Left ventricle myocardium inferior (tissue), 1 donor: Measurements from ENCODE around the gene RUFY3. TPM values are rescaled to one million over a fixed set of nuclear protein-coding genes. Genes with fewer than 3 reads are reported as not detected.

Source experiments
- DNase-seq: peaks from one replicate; pipeline ENCODE4 v3.0.0-alpha.2; 2020
- H3K27ac ChIP-seq: fragments of 200-600 bp; replicated peaks from 2 replicates; pipeline ENCODE4 v1.8.0; 2021
- H3K27me3 ChIP-seq: fragments of 200-600 bp; 2 replicates; pipeline ENCODE4 v1.8.0; 2021; ENCODE audit warnings: low read depth
- H3K36me3 ChIP-seq: fragments of 200-600 bp; 2 replicates; pipeline ENCODE4 v1.8.0; 2021
- H3K4me1 ChIP-seq: fragments of 200-600 bp; 2 replicates; pipeline ENCODE4 v1.8.0; 2021
- H3K4me3 ChIP-seq: fragments of 200-600 bp; 2 replicates; pipeline ENCODE4 v1.8.0; 2021; ENCODE audit warnings: mild to moderate bottlenecking, moderate library complexity
- H3K9me3 ChIP-seq: fragments of 200-600 bp; replicated peaks from 2 replicates; pipeline ENCODE4 v1.8.0; 2021
- intact Hi-C: fragments of 100-400 bp; cut with micrococcal nuclease; formaldehyde crosslinking; loops from one replicate; pipeline ENCODE4 v1.11.0; 2022
- total RNA-seq: library from RNA; stranded (reverse); fragmentation: NEBNext Ultra II Directional; extraction: Animal tissue kit (Norgen Biotek cat#: 25700); gene quantifications from one replicate; pipeline ENCODE4 v1.2.1, GENCODE V29; 2021
- TF ChIP-seq, protein P1 (sequence below): fragments of 200-600 bp; IDR thresholded peaks from 2 replicates; pipeline ENCODE4 v1.8.0; 2021; ENCODE audit warnings: antibody characterized with exemption, mild to moderate bottlenecking, borderline replicate concordance
- donor health status: DM: no; HTN: yes; CAD: no; lungs with severe emphysema.

RUFY3 gene
- total RNA-seq, 1 donor from 2014 or later = 20.5 TPM

GRCh38 chr4:70704215-70704930 lies 17.4 kb upstream of the RUFY3 start:
- peak overlapping the region; percentile 98 for H3K27ac ChIP-seq
- no peaks in the 10 kb centered on the region for H3K27me3 ChIP-seq
- H3K9me3 ChIP-seq = no peaks in the 10 kb centered on the region
- peak overlapping the region; percentile 91 for H3K4me3 ChIP-seq
- DNase-seq = peak; percentile 86
- intact Hi-C loops = no loop called here
- H3K36me3 ChIP-seq = no peaks in the 10 kb centered on the region
- TF ChIP-seq, protein P1, sequence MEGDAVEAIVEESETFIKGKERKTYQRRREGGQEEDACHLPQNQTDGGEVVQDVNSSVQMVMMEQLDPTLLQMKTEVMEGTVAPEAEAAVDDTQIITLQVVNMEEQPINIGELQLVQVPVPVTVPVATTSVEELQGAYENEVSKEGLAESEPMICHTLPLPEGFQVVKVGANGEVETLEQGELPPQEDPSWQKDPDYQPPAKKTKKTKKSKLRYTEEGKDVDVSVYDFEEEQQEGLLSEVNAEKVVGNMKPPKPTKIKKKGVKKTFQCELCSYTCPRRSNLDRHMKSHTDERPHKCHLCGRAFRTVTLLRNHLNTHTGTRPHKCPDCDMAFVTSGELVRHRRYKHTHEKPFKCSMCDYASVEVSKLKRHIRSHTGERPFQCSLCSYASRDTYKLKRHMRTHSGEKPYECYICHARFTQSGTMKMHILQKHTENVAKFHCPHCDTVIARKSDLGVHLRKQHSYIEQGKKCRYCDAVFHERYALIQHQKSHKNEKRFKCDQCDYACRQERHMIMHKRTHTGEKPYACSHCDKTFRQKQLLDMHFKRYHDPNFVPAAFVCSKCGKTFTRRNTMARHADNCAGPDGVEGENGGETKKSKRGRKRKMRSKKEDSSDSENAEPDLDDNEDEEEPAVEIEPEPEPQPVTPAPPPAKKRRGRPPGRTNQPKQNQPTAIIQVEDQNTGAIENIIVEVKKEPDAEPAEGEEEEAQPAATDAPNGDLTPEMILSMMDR = peak; percentile 54
- H3K4me1 ChIP-seq = peaks cover 32% of the 10 kb centered on the region

GRCh38 chr4:70704931-70705182 lies 16.9 kb upstream of the RUFY3 start:
- Histone ChIP-seq H3K4me3 (peak overlapping the region; percentile 91), H3K4me1 (peaks cover 32% of the 10 kb centered on the region), H3K9me3 (no peaks in the 10 kb centered on the region), H3K27ac (peak overlapping the region; percentile 98), H3K27me3 (no peaks in the 10 kb centered on the region), H3K36me3 (no peaks in the 10 kb centered on the region)
- TF ChIP-seq, protein P1 = no peak
- intact Hi-C loops = no loop called here
- DNase-seq = no peak

GRCh38 chr4:70705183-70706043 lies 16.4 kb upstream of the RUFY3 start:
- Histone ChIP-seq H3K4me3 (peak overlapping the region; percentile 91), H3K27ac (peak overlapping the region; percentile 98), H3K27me3 (no peaks in the 10 kb centered on the region), H3K4me1 (peaks cover 32% of the 10 kb centered on the region), H3K36me3 (no peaks in the 10 kb centered on the region), H3K9me3 (no peaks in the 10 kb centered on the region)
- peak; percentile 77 for DNase-seq
- TF ChIP-seq, protein P1 = no peak
- intact Hi-C loops = no loop called here

- Histone ChIP-seq H3K4me3 (peak overlapping the region; percentile 91), H3K27ac (peak overlapping the region; percentile 98), H3K27me3 (no peaks in the 10 kb centered on the region), H3K36me3 (no peaks in the 10 kb centered on the region), H3K9me3 (no peaks in the 10 kb centered on the region), H3K4me1 (peaks cover 32% of the 10 kb centered on the region)
- DNase-seq = no peak
- intact Hi-C loops = no loop called here
- TF ChIP-seq, protein P1 = no peak
Observed at GRCh38 chr4:70706044-70706461, 15.7 kb upstream of the RUFY3 start.

- Histone ChIP-seq H3K36me3 (no peaks in the 10 kb centered on the region), H3K9me3 (no peaks in the 10 kb centered on the region), H3K27ac (peak overlapping the region; percentile 98), H3K27me3 (no peaks in the 10 kb centered on the region), H3K4me1 (peaks cover 32% of the 10 kb centered on the region), H3K4me3 (peak overlapping the region; percentile 91)
- TF ChIP-seq, protein P1 = no peak
- DNase-seq = no peak
- intact Hi-C loops = no loop called here
Observed at GRCh38 chr4:70706516-70706915, 15.2 kb upstream of the RUFY3 start.
